Endometrial microvascular endothelial cells (primary cell): ENCODE data around the gene SELENON. TPM values are rescaled to one million over a fixed set of nuclear protein-coding genes. Genes with fewer than 3 reads are reported as not detected.

Source experiments
- in situ Hi-C: cut with HindIII; loops from 2 replicates; pipeline ENCODE4 v1.10.0; 2017; ENCODE audit warnings: low sequenced_read_pairs, low pct_unique_long_range_greater_than_20kb; ENCODE audit errors: inconsistent ontology term
- total RNA-seq: library from RNA; depleted of rRNA; stranded (reverse); fragments of >200 nt; gene quantifications from one replicate; pipeline ENCODE4 v1.2.3, GENCODE V29; 2015; ENCODE audit errors: inconsistent ontology term

SELENON gene
- total RNA-seq: 87.4 TPM

GRCh38 chr1:25799935-25800702 is at the start of gene SELENON:
Gene SELENON, plus strand, starts transcription at chr1:25800193. Its CDS starts 38 bp downstream, at chr1:25800231.
- in situ Hi-C loops: loop anchor here (25.0 kb wide), 1 partner anchor 188 kb away; the partner anchor contains the start of gene MAN1C1

GRCh38 chr1:25750923-25751605 is 48.9 kb upstream of the SELENON start:
- in situ Hi-C loops: no loop called here

- in situ Hi-C loops: no loop called here
These were observed 45.4 kb upstream of the SELENON start for GRCh38 chr1:25754470-25755181.

GRCh38 chr1:25755475-25756125 is 44.4 kb upstream of the SELENON start:
- in situ Hi-C loops: no loop called here

- in situ Hi-C loops: no loop called here
These were observed 43.8 kb upstream of the SELENON start for GRCh38 chr1:25756215-25756614.

- in situ Hi-C loops: no loop called here
These were observed 42.7 kb upstream of the SELENON start for GRCh38 chr1:25757151-25757845.

GRCh38 chr1:25757846-25758185 is 42.2 kb upstream of the SELENON start:
- in situ Hi-C loops: no loop called here

- in situ Hi-C loops: no loop called here
These were observed 41.4 kb upstream of the SELENON start for GRCh38 chr1:25758466-25759070.

GRCh38 chr1:25760122-25760719 is 39.8 kb upstream of the SELENON start:
- in situ Hi-C loops: no loop called here

GRCh38 chr1:25760871-25761270 is 39.1 kb upstream of the SELENON start:
- in situ Hi-C loops: no loop called here

GRCh38 chr1:25763493-25763892 is 36.5 kb upstream of the SELENON start:
- in situ Hi-C loops: no loop called here

GRCh38 chr1:25765136-25765922 is 34.7 kb upstream of the SELENON start:
- in situ Hi-C loops: no loop called here

GRCh38 chr1:25765923-25766589 is 33.9 kb upstream of the SELENON start:
- in situ Hi-C loops: no loop called here

GRCh38 chr1:25766721-25767436 is 33.1 kb upstream of the SELENON start:
- in situ Hi-C loops: no loop called here

GRCh38 chr1:25767437-25767770 is 32.6 kb upstream of the SELENON start:
- in situ Hi-C loops: no loop called here

- in situ Hi-C loops: no loop called here
These were observed 31.0 kb upstream of the SELENON start for GRCh38 chr1:25768999-25769398.
